GM12865 (cell line): ENCODE results near the gene GDPD5.
A peak's percentile ranks its signal among the peaks of the same experiment; 100 is the strongest.

Source experiments
- DNase-seq: peaks from one replicate; pipeline ENCODE4 v3.0.0; 2010; ENCODE audit warnings: low read depth
- H3K4me3 ChIP-seq: 2 replicates; pipeline ENCODE4 v1.5.1; 2011; ENCODE audit warnings: mild to moderate bottlenecking, low read depth, low read length, control low read depth
- CTCF ChIP-seq: IDR thresholded peaks from 2 replicates; pipeline ENCODE4 v1.5.1; 2011; ENCODE audit warnings: low read length, control low read depth, low read depth, inconsistent platforms; ENCODE audit not compliant: insufficient read depth; ENCODE audit errors: missing control alignments

GDPD5 gene

GRCh38 chr11:75498556-75499255 is 27.0 kb downstream of the GDPD5 start:
- DNase-seq = no peak
- no peak for TF ChIP-seq CTCF
- H3K4me3 ChIP-seq = no peak overlapping the region

- TF ChIP-seq CTCF = no peak
- DNase-seq = no peak
- no peak overlapping the region for H3K4me3 ChIP-seq
Observed at GRCh38 chr11:75497788-75498409, 27.8 kb downstream of the GDPD5 start.

GRCh38 chr11:75496305-75496752 is 29.4 kb downstream of the GDPD5 start:
- H3K4me3 ChIP-seq = no peak overlapping the region
- TF ChIP-seq CTCF = no peak
- no peak for DNase-seq

GRCh38 chr11:75495749-75496304 is 29.9 kb downstream of the GDPD5 start:
- no peak overlapping the region for H3K4me3 ChIP-seq
- no peak for DNase-seq
- TF ChIP-seq CTCF = no peak

GRCh38 chr11:75493626-75494025 is 32.1 kb downstream of the GDPD5 start:
- DNase-seq = no peak
- H3K4me3 ChIP-seq = no peak overlapping the region
- TF ChIP-seq CTCF = no peak

- no peak overlapping the region for H3K4me3 ChIP-seq
- peak; percentile 67 for DNase-seq
- TF ChIP-seq CTCF = no peak
Observed at GRCh38 chr11:75492181-75492820, 33.4 kb downstream of the GDPD5 start.
